Spinal cord (tissue), 10 donors: ENCODE data around the gene THOC5. TPM values are rescaled to one million over a fixed set of nuclear protein-coding genes. Genes with fewer than 3 reads are reported as not detected.

Experiments used
- DNase-seq, 6 donors: peaks; one replicate each; pipeline versions ENCODE4 v3.0.0 to v3.0.0-alpha.2; 2013 to 2015; ENCODE audit warnings: low spot score in 6 of 6, low read depth in 4 of 6
- H3K27ac ChIP-seq: one replicate; pipeline ENCODE4 v1.5.1; 2013; ENCODE audit warnings: low read depth, low read length, control low read depth
- H3K27me3 ChIP-seq: one replicate; pipeline ENCODE4 v1.6.1; 2013; ENCODE audit warnings: low read length; ENCODE audit not compliant: control insufficient read depth, insufficient read depth
- H3K36me3 ChIP-seq: one replicate; pipeline ENCODE4 v1.6.1; 2013; ENCODE audit warnings: low read length; ENCODE audit not compliant: control insufficient read depth, insufficient read depth
- H3K4me1 ChIP-seq: one replicate; pipeline ENCODE4 v1.6.1; 2013; ENCODE audit warnings: low read length; ENCODE audit not compliant: control insufficient read depth, insufficient read depth
- H3K4me3 ChIP-seq: one replicate; pipeline ENCODE4 v1.5.1; 2013; ENCODE audit warnings: low read depth, low read length, control low read depth
- H3K9me3 ChIP-seq: one replicate; pipeline ENCODE4 v1.6.1; 2013; ENCODE audit warnings: low read length; ENCODE audit not compliant: control insufficient read depth, insufficient read depth
- WGBS: methylation state at CpG from one replicate; pipeline ENCODE4 v1.1.5; 2013; ENCODE audit warnings: missing lambda C conversion rate; ENCODE audit not compliant: insufficient coverage; 5-methylcytosine and 5-hydroxymethylcytosine counted together
- polyA plus RNA-seq, 2 donors: library from polyadenylated mRNA; unstranded; fragments of 120-200 nt; gene quantifications; one replicate each; pipeline ENCODE4 v1.2.1, GENCODE V29; 2013; ENCODE audit not compliant: insufficient read length in 2 of 2
- total RNA-seq, 2 donors: library from RNA; depleted of rRNA in 1 of 2; stranded (reverse); fragments of 120-200 nt in 1 of 2; fragments of >200 nt in 1 of 2; gene quantifications; one replicate each; pipeline versions ENCODE4 v1.2.3 to v1.2.4, GENCODE V29; 2013 to 2014
- donor health status: healthy.

THOC5 gene
- total and polyA plus RNA-seq, 4 donors = 19.0 to 34.4 (median 32.3) TPM

GRCh38 chr22:29584975-29585374, 31.4 kb upstream of the THOC5 start:
- no peak overlapping the region for H3K27ac ChIP-seq
- H3K27me3 ChIP-seq = no peaks in the 10 kb centered on the region
- 80% methylated on average over 3 of the region's 5 CpGs for WGBS
- peaks cover 12% of the 10 kb centered on the region for H3K4me1 ChIP-seq
- DNase-seq = no peak
- H3K4me3 ChIP-seq = no peak overlapping the region
- peaks cover 4% of the 10 kb centered on the region for H3K36me3 ChIP-seq
- H3K9me3 ChIP-seq = no peaks in the 10 kb centered on the region

DNA sequence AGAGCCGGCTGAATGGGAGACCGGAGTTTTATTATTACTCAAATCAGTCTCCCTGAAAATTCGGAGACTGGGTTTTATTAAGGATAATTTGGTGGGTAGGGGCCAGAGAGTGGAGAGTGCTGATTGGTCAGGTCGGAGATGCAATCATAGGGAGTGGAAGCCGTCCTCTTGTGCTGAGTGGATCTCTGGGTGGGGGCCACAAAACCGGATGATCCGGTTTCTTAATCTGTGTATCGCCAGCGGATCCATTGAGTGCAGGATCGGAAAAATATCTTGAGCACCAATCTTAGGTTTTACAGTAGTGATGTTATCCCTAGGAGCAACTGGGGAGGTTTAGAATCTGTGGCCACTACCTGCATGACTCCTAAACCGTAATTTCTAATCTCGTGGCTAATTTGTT, 28.2 kb upstream of the THOC5 start:
- Histone ChIP-seq H3K27ac (no peak overlapping the region), H3K4me1 (peaks cover 13% of the 10 kb centered on the region), H3K4me3 (peak overlapping the region; percentile 62), H3K36me3 (peaks cover 8% of the 10 kb centered on the region), H3K9me3 (no peaks in the 10 kb centered on the region), H3K27me3 (no peaks in the 10 kb centered on the region)
- no peak for DNase-seq
- WGBS = 86% methylated on average over 10 of the region's 12 CpGs

DNA sequence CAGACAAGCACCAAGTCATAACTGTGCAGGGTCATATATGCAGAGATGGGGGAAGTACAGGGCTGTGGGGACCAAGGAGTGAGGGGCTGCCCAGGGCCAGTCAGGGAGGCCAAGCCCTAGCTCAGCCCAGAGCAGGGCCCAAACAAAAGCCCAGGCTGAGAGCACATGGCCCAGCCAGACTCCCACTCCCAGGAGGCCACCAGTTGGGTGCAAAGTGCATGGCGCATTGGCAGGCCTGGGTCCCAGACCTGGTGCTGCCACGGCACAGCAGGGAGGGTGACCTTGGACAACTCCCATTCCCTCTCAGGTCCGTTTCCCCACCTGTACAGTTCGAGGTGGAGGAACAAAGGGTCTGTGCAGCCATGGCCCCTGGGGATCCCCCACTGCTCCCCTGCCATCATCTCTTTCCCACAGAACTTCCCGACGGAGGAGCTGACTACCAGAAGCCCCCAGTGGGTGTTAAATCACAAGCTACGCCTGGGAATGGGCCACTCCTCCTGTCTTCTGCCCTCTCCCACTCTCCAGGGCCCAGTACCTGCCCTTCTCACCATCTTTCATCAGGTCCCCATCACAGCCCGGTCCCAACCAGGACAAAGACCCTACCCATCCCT, 26.7 kb upstream of the THOC5 start:
- peaks cover 13% of the 10 kb centered on the region for H3K4me1 ChIP-seq
- H3K27ac ChIP-seq = peak overlapping the region; percentile 71
- 27% methylated on average over 8 of the region's 8 CpGs for WGBS

DNA sequence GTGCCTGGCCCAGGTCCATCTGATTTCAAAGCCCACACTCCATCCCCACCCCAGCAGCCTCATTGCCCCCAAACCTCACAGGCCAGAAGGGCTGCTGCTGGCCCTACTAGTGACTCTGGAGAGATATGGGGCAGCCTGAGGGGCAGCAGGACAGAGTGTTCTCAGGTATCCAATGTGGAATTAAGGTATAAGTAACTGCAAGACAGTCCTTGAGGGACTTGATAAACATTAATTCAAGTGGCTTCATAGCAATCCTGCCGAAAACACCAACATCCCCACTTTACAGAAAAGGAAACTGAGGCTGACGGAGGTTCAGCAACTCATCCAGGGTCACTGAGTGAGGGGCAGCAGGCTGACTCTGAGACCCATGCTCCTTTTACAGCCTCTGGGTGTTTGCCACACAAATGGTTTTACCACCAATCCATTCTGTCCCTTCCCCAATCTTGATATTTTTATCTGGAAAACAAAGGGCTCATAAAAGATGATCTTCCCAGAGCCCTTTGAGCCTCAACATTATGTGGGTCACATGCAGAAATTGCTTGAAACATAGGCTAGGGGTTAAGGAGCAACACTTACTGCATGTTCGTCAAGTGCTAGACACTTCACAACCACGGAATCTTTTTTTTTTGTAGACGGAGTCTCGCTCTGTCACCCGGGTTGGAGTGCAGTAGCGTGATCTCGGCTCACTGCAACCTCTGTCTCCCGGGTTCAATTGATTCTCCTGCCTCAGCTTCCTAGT, 25.1 kb upstream of the THOC5 start:
- WGBS = 85% methylated on average over 9 of the region's 10 CpGs
- Histone ChIP-seq H3K36me3 (peaks cover 12% of the 10 kb centered on the region), H3K4me1 (peaks cover 13% of the 10 kb centered on the region), H3K27ac (no peak overlapping the region), H3K27me3 (no peaks in the 10 kb centered on the region), H3K9me3 (no peaks in the 10 kb centered on the region), H3K4me3 (no peak overlapping the region)
- DNase-seq = no peak

More for the DNA sequence above, 26.7 kb upstream of the THOC5 start:
- Histone ChIP-seq H3K9me3 (no peaks in the 10 kb centered on the region), H3K36me3 (peaks cover 8% of the 10 kb centered on the region), H3K27me3 (no peaks in the 10 kb centered on the region), H3K4me3 (peak overlapping the region; percentile 62)
- DNase-seq = no peak

GRCh38 chr22:29574762-29575450, 21.3 kb upstream of the THOC5 start:
- H3K36me3 ChIP-seq = peaks cover 22% of the 10 kb centered on the region
- H3K9me3 ChIP-seq = no peaks in the 10 kb centered on the region
- WGBS = 100% methylated on average over 1 of the region's 7 CpGs
- no peak overlapping the region for H3K4me3 ChIP-seq
- no peaks in the 10 kb centered on the region for H3K27me3 ChIP-seq
- no peak for DNase-seq
- H3K4me1 ChIP-seq = peaks cover under 1% of the 10 kb centered on the region
- H3K27ac ChIP-seq = no peak overlapping the region

DNA sequence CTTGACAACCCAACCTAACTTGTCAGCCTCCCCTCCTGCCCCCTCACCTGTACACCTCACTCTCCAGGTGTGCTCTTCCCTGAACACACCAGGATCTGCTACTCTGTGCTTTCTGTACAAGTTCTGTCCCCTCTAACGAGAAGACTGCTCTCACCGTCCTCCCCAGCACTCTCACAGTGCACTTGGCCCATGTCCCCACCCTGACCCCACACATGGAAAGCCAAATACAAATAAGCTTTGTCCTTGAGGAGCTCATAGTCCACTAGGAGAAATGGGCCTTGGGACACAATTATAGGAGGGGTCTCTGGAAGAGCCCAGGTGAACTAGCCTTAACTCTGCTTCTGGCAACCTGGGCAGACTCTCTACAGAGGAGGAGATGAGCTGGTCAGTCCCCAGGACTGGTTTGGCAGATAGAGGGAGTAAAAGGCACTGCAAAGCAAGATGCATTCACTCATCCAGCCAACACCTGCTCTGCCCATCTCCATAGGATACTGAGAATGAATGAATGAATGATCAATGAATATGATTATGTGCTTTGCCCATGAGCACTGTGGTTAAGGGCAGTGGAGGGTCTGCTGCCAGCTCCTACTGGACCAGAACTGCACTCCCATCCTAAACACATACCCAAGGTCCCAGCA, 17.5 kb upstream of the THOC5 start:
- WGBS = 77% methylated on average over 2 of the region's 2 CpGs
- Histone ChIP-seq H3K9me3 (no peaks in the 10 kb centered on the region), H3K27me3 (no peaks in the 10 kb centered on the region), H3K4me1 (no peaks in the 10 kb centered on the region), H3K36me3 (peaks cover 54% of the 10 kb centered on the region), H3K27ac (no peak overlapping the region), H3K4me3 (no peak overlapping the region)
- DNase-seq = no peak

DNA sequence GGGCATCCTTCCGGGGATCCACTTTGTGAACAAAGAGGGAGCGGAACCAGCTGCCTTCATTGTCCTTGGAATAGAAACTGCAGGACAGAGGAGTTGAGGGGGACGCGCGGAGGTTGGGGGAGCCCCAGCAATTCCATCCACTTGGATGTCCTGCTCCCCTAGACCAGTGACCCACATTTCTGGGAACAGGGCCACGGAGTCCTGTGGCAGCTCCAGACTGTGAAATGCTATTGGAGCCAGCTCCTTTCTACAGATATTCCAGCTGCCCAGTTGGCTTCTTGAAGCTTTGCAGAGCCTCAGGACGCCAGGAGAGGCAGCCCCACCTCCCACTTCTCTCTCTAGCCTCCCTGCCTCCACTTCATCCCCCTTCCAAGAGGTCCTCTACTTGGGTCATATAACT, 16.9 kb upstream of the THOC5 start:
- Histone ChIP-seq H3K27ac (no peak overlapping the region), H3K36me3 (peaks cover 54% of the 10 kb centered on the region), H3K9me3 (no peaks in the 10 kb centered on the region), H3K4me3 (no peak overlapping the region), H3K4me1 (no peaks in the 10 kb centered on the region), H3K27me3 (no peaks in the 10 kb centered on the region)
- WGBS = 94% methylated on average over 7 of the region's 7 CpGs
- DNase-seq = no peak

DNA sequence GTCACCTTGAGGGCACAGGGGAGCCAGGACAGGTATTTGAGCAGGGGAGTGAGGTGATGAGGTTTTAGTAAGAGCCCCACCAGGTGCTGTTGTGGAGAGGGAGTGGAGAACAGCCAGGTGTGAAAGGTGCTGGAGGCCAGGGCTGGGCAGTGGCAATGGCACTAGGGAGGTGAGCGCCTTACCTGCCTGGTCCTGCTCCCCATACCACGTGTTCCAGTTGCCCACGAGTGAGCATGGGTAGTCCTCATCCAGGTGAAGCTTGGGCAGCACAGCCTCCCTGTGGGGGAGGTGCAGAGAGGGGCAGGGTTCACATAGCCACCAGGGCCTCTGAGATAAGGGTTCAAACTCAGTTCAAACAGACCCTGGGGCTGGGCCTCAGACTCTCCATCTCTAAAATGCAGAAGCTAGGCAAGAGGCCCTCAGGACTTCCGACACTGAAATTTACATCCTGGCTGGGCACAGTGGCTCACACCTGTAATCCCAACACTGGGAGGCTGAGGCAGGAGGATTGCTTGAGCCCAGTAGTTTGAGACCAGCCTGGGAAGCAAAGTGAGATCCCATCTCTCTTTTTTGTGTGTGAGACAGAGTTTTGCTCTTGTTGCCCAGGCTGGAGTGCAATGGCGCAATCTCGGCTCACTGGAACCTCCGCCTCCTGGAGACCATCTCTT, 15.6 kb upstream of the THOC5 start:
- peaks cover 66% of the 10 kb centered on the region for H3K36me3 ChIP-seq
- H3K9me3 ChIP-seq = no peaks in the 10 kb centered on the region
- WGBS = 100% methylated on average over 3 of the region's 7 CpGs
- no peak overlapping the region for H3K4me3 ChIP-seq
- no peak overlapping the region for H3K27ac ChIP-seq
- no peak for DNase-seq
- no peaks in the 10 kb centered on the region for H3K4me1 ChIP-seq
- no peaks in the 10 kb centered on the region for H3K27me3 ChIP-seq

GRCh38 chr22:29567338-29567737, 13.8 kb upstream of the THOC5 start:
- no peak for DNase-seq
- H3K4me3 ChIP-seq = no peak overlapping the region
- H3K36me3 ChIP-seq = peaks cover 71% of the 10 kb centered on the region
- no peak overlapping the region for H3K27ac ChIP-seq
- H3K27me3 ChIP-seq = no peaks in the 10 kb centered on the region
- no peaks in the 10 kb centered on the region for H3K4me1 ChIP-seq
- H3K9me3 ChIP-seq = no peaks in the 10 kb centered on the region
- WGBS = 89% methylated on average over 6 of the region's 7 CpGs
